ENCODE data around the gene LARP7.
A peak's percentile ranks its signal among the peaks of the same experiment; 100 is the strongest.

The LARP7 gene

DNA sequence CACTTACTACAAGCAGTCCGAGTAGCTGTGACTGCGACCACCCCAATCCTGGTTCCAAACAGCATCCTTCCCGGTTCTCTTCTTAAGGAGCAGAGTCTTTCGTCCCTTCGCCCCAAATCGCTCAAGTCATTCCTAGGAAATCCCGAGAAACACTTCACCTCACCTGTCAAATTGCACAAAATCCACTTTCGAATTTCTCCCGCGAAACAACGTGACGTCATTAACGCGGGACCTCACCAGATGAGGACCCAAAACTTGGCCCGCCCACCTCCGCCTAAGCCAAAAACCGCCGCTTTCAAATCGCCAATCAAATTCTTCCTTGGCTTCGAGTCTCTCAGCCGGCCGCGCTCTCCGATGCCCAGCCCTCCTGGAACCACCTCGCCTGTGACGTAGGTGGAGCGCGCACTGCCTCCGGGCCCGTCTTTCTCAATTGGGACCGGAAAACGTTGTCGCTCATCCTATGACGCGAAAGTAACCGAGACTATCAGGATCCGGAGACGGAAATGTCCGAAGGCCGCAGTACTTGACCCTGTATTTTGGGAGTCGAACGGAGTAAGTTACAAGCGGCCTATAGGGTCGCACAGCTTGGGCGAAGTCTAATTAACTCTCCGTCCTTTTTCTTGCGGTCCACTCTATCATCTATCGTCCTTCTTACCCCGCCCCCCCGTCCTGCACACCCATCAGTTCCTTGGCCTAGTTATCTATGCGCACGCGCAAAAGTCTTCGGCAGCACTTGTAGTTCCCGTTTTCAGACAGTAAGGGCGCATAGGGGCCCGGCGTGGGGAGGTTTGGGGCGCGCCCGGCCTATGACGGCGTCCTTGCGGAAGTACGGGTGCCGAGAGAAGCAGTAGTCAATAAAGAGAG, at the start of gene LARP7, which contains the start of gene ZGRF1 (continued):
- TF ChIP-seq ZNF18 (tag by site-specific recombination; IDR thresholded peaks at IDR 0.05): no peak
- TF ChIP-seq KLF8 (tag by site-specific recombination; IDR thresholded peaks at IDR 0.05): peak; percentile 15
- peak; percentile 55; the same call in 1 of the 2 replicates for TF ChIP-seq ZNF660 (tag by site-specific recombination; IDR thresholded peaks at IDR 0.05)
- TF ChIP-seq ZNF404 (tag by site-specific recombination; IDR thresholded peaks at IDR 0.05): no peak
- TF ChIP-seq ZBTB49 (tag by site-specific recombination; IDR thresholded peaks at IDR 0.05; ENCODE audit: low read depth): no peak
- peak; percentile 53 for TF ChIP-seq KLF10 (tag by site-specific recombination; IDR thresholded peaks at IDR 0.05)
- no peak for TF ChIP-seq ZNF174 (tag by site-specific recombination; IDR thresholded peaks at IDR 0.05)
- no peak for TF ChIP-seq ZNF19 (tag by site-specific recombination; IDR thresholded peaks at IDR 0.05; ENCODE audit: low read depth)
- TF ChIP-seq ZNF10 (tag by site-specific recombination; IDR thresholded peaks at IDR 0.05): peak; percentile 97
- TF ChIP-seq, protein P1, sequence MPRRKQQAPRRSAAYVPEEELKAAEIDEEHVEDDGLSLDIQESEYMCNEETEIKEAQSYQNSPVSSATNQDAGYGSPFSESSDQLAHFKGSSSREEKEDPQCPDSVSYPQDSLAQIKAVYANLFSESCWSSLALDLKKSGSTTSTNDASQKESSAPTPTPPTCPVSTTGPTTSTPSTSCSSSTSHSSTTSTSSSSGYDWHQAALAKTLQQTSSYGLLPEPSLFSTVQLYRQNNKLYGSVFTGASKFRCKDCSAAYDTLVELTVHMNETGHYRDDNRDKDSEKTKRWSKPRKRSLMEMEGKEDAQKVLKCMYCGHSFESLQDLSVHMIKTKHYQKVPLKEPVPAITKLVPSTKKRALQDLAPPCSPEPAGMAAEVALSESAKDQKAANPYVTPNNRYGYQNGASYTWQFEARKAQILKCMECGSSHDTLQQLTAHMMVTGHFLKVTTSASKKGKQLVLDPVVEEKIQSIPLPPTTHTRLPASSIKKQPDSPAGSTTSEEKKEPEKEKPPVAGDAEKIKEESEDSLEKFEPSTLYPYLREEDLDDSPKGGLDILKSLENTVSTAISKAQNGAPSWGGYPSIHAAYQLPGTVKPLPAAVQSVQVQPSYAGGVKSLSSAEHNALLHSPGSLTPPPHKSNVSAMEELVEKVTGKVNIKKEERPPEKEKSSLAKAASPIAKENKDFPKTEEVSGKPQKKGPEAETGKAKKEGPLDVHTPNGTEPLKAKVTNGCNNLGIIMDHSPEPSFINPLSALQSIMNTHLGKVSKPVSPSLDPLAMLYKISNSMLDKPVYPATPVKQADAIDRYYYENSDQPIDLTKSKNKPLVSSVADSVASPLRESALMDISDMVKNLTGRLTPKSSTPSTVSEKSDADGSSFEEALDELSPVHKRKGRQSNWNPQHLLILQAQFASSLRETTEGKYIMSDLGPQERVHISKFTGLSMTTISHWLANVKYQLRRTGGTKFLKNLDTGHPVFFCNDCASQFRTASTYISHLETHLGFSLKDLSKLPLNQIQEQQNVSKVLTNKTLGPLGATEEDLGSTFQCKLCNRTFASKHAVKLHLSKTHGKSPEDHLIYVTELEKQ (tag by site-specific recombination; IDR thresholded peaks at IDR 0.05; ENCODE audit: borderline replicate concordance): peak; percentile 21; the same call in 1 of the 2 replicates
- no peak for TF ChIP-seq ZNF274 (IDR thresholded peaks at IDR 0.05; ENCODE audit: low read length)
- TF ChIP-seq ZNF274 (tag by site-specific recombination; IDR thresholded peaks at IDR 0.05; ENCODE audit: borderline replicate concordance): no peak
- TF ChIP-seq ZNF514 (tag by site-specific recombination; IDR thresholded peaks at IDR 0.05): no peak
- peak; percentile 69 for TF ChIP-seq ZBTB26 (tag by site-specific recombination; optimal IDR thresholded peaks at IDR 0.05)

DNA sequence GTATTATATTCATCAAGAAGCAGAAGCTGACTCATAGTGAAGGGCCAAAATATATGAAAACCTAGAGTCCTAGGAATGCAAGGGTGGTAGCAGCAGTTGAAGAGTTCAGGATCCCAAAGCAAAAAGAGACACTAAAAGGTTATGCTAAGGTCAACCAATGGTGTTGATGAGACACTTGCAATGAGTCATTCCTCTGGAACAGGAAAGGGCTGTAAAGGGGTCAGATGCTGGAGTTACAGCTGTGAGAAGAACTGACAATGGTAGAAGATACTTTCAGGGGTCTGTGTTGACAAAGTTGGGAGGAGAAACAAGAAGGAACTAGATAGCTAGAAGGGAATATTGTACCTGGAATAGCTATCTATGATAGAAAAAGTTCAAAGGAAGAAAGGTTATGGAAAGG, 47.7 kb upstream of the LARP7 start:
- Histone ChIP-seq H3K4me1 (ENCODE audit: control insufficient read depth, insufficient read depth, low read length) (no peaks in the 10 kb centered on the region), H3K4me3 (ENCODE audit: low read depth, low read length) (no peak overlapping the region), H3K9me3 (ENCODE audit: control insufficient read depth, insufficient read depth, low read depth, low read length) (no peaks in the 10 kb centered on the region), H3K27ac (ENCODE audit: extremely low read depth, low read depth, low read length) (no peak overlapping the region), H3K36me3 (ENCODE audit: control insufficient read depth in 2 of 2, insufficient read depth in 1 of 2, low read length in 2 of 2) (peaks cover 0 to 26% of the 10 kb centered on the region in 2 experiments; a peak in 1 of 3 replicates)
- TF ChIP-seq ZNF174 (tag by site-specific recombination; IDR thresholded peaks at IDR 0.05) (no peak), ZNF561 (tag by site-specific recombination; IDR thresholded peaks at IDR 0.05; ENCODE audit: borderline replicate concordance) (no peak)
- CTCF ChIA-PET: interaction anchor here (0.6 to 1.3 kb wide), 2 partner anchors 10 to 279 kb away, joined by 3 to 4 read pairs; no protein-coding TSS in a partner anchor
- POLR2A ChIA-PET: no interaction called here

Measured in HEK293 (cell line).